HG02678 (cell line): ENCODE data around the gene GABBR2.

Experiments
- ATAC-seq: cut with Tn5 transposase; IDR thresholded peaks from one replicate; pipeline ENCODE4 v1.9.1; 2021; ENCODE audit warnings: mild to moderate bottlenecking, moderate library complexity; ENCODE audit not compliant: unreplicated experiment

The GABBR2 gene

GRCh38 chr9:98455256-98456155 is 253.2 kb downstream of the GABBR2 start:
- no peak for ATAC-seq

GRCh38 chr9:98453589-98454311 is 255.0 kb downstream of the GABBR2 start:
- no peak for ATAC-seq

- no peak for ATAC-seq
Measured at GRCh38 chr9:98451576-98451975, 257.2 kb downstream of the GABBR2 start.

GRCh38 chr9:98450496-98450895 is 258.2 kb downstream of the GABBR2 start:
- ATAC-seq = no peak

- ATAC-seq = no peak
Measured at GRCh38 chr9:98449871-98450270, 258.9 kb downstream of the GABBR2 start.

- no peak for ATAC-seq
Measured at GRCh38 chr9:98445576-98445975, 263.2 kb downstream of the GABBR2 start.

GRCh38 chr9:98444601-98445000 is 264.1 kb downstream of the GABBR2 start:
- no peak for ATAC-seq

GRCh38 chr9:98442541-98442940 is 266.2 kb downstream of the GABBR2 start:
- ATAC-seq = no peak

- ATAC-seq = no peak
Measured at GRCh38 chr9:98442114-98442513, 266.6 kb downstream of the GABBR2 start.

GRCh38 chr9:98438666-98439065 is 270.1 kb downstream of the GABBR2 start:
- no peak for ATAC-seq

GRCh38 chr9:98437458-98438034 is 271.2 kb downstream of the GABBR2 start:
- ATAC-seq = no peak

GRCh38 chr9:98432960-98433359 is 275.8 kb downstream of the GABBR2 start:
- ATAC-seq = no peak

GRCh38 chr9:98432134-98432533 is 276.6 kb downstream of the GABBR2 start:
- no peak for ATAC-seq

GRCh38 chr9:98430535-98431292 is 278.0 kb downstream of the GABBR2 start:
- ATAC-seq = no peak

GRCh38 chr9:98429613-98430012 is 279.1 kb downstream of the GABBR2 start:
- no peak for ATAC-seq

- no peak for ATAC-seq
Measured at GRCh38 chr9:98428454-98428853, 280.3 kb downstream of the GABBR2 start.

- ATAC-seq = no peak
Measured at GRCh38 chr9:98427491-98427890, 281.2 kb downstream of the GABBR2 start.

GRCh38 chr9:98425079-98425478 is 283.7 kb downstream of the GABBR2 start:
- no peak for ATAC-seq

GRCh38 chr9:98419260-98419603 is 289.5 kb downstream of the GABBR2 start:
- ATAC-seq = no peak

- no peak for ATAC-seq
Measured at GRCh38 chr9:98418578-98419259, 290.0 kb downstream of the GABBR2 start.
